AG10803 (cell line): ENCODE data around the gene NOTO.

Experiments
- DNase-seq: peaks from one replicate; pipeline ENCODE4 v3.0.0; 2010; ENCODE audit warnings: low read depth
- H3K4me3 ChIP-seq: 2 replicates; pipeline ENCODE4 v1.5.1; 2011; ENCODE audit warnings: mild to moderate bottlenecking, low read length, control low read depth
- CTCF ChIP-seq: conservative IDR thresholded peaks from 2 replicates; pipeline ENCODE4 v1.5.1; 2011; ENCODE audit warnings: mild to moderate bottlenecking, low read length, control low read depth, inconsistent platforms

The NOTO gene

GRCh38 chr2:73228631-73229030, 26.3 kb downstream of the NOTO start:
- no peak for TF ChIP-seq CTCF
- H3K4me3 ChIP-seq = no peak overlapping the region
- DNase-seq = no peak

- H3K4me3 ChIP-seq = peak overlapping the region; percentile 78
- TF ChIP-seq CTCF = no peak
- DNase-seq = no peak
These were observed 30.2 kb downstream of the NOTO start for GRCh38 chr2:73232403-73233153.

- TF ChIP-seq CTCF = no peak
- H3K4me3 ChIP-seq = peak within 1 kb of the TSS; percentile 96
- peak; percentile 99 for DNase-seq
These were observed 31.0 kb downstream of the NOTO start, which contains the start of gene PRADC1 for GRCh38 chr2:73233154-73233931. TSS of gene PRADC1 (minus strand) at chr2:73233239. CDS start at chr2:73233160, 79 bp downstream.

- H3K4me3 ChIP-seq = peak within 1 kb of the TSS; percentile 96
- peak; percentile 89 for DNase-seq
- TF ChIP-seq CTCF = no peak
These were observed 31.8 kb downstream of the NOTO start, which contains the start of gene CCT7 for GRCh38 chr2:73233932-73234832. TSS of gene CCT7 (plus strand) at chr2:73234308. CDS start at chr2:73234379, 71 bp downstream.

- H3K4me3 ChIP-seq = peak overlapping the region; percentile 96
- no peak for DNase-seq
- no peak for TF ChIP-seq CTCF
These were observed 33.1 kb downstream of the NOTO start for GRCh38 chr2:73235315-73236028.

- H3K4me3 ChIP-seq = no peak overlapping the region
- TF ChIP-seq CTCF = no peak
- no peak for DNase-seq
These were observed 34.8 kb downstream of the NOTO start for GRCh38 chr2:73237168-73237567.
